Left hindlimb (tissue), 1 donor: ENCODE measurements around the gene PSEN1.

Source experiments
- DNase-seq: peaks from one replicate; pipeline ENCODE4 v3.0.0-alpha.2; 2018

PSEN1 gene

GRCh38 chr14:73258845-73259611, 122.7 kb downstream of the PSEN1 start:
- no peak for DNase-seq

- DNase-seq: no peak
Observed at GRCh38 chr14:73259837-73260236, 123.5 kb downstream of the PSEN1 start.

DNA sequence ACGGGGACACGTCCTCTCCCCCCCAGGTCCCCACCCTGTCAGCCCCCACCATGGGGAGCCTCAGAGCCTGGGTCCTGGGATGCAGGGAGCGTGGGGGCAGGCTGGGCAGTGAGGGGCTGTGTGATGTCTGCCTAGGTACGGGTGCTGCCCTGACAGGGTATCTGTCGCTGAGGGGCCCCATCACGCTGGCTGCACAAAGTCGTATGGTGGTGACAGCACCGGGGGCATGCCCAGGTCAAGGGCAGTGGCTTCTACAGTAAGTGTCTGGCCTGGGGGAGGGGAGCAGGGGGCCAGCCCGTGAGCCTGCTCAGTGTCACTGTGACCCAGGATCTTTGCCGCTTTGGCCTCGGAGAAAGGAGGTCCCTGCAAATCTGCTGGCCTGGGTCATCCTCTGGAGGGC, 124.3 kb downstream of the PSEN1 start:
- DNase-seq: no peak

DNA sequence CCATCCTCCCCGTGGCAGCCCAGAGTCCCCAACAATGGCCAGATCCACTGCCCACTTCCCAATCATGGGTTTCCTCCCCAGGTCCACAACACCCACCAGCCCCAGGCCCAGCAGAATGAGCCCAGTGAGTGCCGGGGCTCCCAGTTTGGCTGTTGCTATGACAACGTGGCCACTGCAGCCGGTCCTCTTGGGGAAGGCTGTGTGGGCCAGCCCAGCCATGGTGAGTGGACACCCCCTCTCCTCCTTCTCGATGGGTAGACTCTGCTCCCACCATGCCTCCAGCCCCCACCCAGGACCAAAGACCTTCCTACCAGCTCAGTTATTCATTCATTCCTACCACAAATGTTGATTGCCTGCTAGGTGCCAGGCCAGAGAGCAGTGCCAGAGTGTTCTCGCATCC, 124.8 kb downstream of the PSEN1 start:
- no peak for DNase-seq

DNA sequence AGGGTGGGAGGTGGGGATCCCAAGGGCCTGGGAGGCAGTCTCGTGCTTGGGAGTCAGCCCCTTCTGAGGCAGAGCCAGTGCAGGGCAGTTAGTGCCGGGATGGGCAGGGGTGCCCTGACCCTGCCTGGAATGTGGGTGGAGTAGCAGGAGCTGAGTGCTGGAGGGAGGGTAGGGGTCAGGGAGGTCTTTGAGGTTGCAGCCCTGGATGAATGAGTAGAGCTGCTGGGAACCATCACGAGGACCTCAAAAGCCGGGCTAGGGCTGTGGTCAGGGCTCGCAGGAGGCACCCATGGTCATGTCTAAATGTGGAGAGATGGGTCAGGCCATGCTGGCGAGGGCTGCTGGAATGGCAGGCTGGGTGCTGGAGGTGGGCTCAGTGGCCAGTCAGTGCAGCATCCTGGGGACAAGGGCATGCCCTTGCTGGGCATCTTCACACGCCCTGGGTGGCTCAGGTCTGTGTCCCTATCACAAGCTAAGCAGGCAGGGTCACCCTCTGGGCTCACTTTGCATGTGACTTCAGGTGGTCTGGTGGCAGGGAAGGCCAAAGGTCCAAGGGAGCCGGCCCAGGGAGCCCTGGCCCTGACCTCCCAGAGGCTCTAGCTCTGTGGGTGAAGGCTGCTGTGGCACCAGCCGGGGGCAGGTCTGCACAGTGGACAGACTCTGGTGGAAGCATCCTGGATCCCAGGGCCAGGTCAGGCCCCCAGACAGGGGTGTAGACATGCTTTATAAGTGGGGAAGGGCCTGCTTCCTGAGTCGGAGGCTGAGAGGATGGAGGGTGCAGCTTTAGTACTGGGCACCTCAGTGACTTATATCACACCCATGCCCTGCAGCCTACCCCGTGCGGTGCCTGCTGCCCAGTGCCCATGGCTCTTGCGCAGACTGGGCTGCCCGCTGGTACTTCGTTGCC, 125.5 kb downstream of the PSEN1 start:
- DNase-seq: no peak

DNA sequence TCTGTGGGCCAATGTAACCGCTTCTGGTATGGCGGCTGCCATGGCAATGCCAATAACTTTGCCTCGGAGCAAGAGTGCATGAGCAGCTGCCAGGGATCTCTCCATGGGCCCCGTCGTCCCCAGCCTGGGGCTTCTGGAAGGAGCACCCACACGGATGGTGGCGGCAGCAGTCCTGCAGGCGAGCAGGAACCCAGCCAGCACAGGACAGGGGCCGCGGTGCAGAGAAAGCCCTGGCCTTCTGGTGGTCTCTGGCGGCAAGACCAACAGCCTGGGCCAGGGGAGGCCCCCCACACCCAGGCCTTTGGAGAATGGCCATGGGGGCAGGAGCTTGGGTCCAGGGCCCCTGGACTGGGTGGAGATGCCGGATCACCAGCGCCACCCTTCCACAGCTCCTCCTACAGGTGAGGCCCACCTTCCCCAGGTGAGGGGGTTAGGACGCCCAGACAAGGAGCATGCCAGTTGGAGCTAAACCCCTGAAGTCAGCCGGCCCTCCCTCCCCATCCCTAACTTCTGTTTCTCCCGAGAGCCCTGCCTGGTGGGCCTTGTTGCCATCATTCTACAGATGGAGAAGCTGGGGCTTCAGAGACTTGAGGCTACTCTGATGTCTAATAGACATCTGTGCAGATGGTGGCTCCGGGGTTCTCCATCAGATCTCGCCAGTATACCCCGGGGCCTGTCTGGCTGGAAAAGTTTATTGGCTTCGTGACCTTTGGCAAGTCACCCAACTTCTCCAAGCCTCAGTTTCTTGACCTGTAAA, 126.3 kb downstream of the PSEN1 start:
- DNase-seq: no peak

DNA sequence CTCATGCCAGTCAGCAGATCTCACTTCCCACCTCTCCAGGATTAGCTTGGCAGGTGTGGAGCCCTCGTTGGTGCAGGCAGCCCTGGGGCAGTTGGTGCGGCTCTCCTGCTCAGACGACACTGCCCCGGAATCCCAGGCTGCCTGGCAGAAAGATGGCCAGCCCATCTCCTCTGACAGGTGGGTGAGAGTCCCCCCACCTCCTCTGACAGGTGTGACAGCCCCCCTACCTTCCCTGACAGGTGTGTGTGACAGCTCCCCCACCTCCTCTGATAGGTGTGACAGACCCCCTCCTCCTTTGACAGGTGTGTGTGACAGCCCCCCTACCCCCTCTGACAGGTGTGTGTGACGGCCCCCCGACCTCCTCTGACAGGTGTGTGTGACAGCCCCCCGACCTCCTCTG, 127.3 kb downstream of the PSEN1 start:
- DNase-seq: no peak

DNA sequence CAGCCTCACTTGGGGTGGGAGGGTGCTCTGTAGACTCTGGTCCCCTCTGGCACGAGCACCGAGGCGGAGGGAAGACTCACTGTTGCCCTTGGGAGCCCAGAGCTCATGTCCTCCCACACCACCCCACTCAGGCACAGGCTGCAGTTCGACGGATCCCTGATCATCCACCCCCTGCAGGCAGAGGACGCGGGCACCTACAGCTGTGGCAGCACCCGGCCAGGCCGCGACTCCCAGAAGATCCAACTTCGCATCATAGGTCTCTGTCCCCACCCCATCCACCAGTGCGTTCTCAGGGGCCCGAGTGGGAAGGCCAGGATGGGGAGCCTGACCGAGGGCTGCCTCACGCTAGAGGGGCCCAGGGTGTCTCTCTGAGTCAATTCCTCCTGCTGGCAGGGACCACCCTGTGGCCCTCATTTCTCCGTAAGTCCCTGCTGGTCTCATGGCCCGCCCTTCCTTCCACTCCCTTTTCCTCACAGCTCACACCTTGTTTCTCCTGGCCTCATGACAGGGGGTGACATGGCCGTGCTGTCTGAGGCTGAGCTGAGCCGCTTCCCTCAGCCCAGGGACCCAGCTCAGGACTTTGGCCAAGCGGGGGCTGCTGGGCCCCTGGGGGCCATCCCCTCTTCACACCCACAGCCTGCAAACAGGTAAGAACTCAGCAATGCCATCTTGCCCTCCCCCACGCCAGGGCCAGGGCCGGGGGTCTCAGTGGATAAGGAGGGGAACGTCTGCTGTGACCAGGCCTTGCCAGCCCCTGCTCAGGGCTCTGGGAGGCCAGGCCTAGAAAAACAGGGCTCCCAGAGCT, 128.0 kb downstream of the PSEN1 start:
- DNase-seq: no peak

DNA sequence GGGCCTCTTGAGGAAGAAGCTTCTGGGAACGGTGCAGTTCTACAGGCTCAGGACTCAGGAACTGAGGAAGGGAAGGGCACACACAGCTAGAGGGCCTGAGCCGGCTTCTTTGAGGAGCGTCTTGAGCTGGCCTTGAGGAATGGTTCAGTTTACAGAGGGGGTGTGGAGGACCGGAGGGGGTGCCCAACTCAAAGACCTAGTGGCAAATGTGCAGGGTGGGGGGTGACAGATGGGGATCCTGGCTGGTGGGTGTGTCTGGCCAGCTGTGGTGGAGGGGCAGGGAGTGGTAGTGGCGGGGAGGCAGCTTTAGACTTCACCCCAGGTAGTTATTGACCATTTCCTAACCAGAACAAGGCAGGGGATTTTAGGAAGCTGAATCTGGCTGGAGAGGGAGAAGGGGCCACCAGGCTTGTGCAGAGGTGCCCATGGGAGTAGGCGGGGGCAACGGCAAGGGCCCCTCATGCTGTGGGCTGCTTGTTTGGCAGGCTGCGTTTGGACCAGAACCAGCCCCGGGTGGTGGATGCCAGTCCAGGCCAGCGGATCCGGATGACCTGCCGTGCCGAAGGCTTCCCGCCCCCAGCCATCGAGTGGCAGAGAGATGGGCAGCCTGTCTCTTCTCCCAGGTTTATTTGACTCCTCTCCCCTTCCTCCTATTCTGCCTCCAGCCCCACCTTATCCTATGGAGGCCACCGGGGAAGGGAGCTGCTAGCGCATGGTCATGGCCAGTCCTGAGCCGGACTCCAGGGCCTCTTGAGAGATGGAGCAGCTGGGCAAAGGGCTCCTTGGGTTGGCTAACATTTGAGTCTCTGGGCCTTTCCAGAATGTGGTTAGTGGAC, 128.8 kb downstream of the PSEN1 start:
- no peak for DNase-seq

- DNase-seq: no peak
Observed at GRCh38 chr14:73265721-73266046, 129.4 kb downstream of the PSEN1 start.

DNA sequence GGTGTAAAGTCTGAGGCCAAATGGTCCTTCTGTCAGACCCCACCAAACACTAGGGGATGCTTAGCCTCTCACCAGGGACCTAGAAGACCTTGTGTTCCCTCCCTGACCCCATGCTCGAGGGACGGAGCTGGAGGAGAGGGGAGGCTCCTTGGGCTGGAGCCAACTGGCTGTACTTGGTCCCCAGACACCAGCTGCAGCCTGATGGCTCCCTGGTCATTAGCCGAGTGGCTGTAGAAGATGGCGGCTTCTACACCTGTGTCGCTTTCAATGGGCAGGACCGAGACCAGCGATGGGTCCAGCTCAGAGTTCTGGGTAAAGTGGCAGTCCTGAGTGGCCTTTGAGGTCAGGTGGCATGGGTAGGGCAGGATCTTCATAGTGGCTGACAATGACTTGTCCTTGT, 130.0 kb downstream of the PSEN1 start:
- no peak for DNase-seq

- no peak for DNase-seq
Observed at GRCh38 chr14:73267474-73267873, 131.2 kb downstream of the PSEN1 start.

DNA sequence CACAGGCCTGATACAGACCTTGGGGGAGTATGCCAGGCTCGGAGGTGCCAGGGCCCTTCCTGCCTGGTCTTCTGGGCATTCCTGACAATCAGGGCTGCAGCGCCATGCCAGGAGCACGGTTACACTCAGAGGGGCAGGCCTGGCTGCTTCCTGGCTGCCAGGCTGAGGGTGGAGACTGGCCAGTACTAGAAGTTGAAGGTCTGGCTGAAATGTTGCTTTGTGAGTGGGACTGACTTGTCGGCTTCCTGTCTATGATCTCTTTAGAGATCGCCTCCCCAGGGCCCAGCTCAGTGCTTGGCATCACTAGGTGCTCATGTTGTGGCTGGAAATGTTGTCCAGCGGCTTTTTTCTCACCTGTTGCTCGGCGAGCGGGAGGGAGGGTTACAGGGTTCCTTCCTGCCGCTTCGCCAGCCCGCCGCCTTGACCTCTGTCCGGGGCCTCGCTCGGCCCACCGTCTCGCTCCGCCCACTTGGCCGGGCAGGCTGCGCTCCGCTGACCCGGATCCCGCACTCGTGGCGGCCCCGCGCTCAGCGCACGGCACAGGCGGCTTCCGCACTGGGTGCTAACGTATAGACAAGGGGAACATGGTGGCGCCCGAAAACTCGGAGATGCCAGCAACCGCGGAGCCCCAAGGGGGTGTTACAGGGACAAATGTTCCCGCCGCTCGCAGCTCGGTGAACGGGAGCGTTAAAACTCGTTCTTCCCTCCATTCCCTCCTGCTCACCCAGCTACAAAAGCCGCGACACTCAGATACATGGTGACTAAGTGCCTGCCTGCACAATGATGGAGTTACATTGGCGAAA, 133.6 kb downstream of the PSEN1 start:
- DNase-seq: no peak

GRCh38 chr14:73272393-73272792, 136.1 kb downstream of the PSEN1 start:
- no peak for DNase-seq
